ENCODE measurements around the gene COX11. TPM values are rescaled to one million over a fixed set of nuclear protein-coding genes. Genes with fewer than 3 reads are reported as not detected.

Gene COX11
- total and polyA plus RNA-seq, 2 donors (not counting 1 experiment from before 2014, with no cell fraction given), result 33.6 to 62.3 TPM

DNA sequence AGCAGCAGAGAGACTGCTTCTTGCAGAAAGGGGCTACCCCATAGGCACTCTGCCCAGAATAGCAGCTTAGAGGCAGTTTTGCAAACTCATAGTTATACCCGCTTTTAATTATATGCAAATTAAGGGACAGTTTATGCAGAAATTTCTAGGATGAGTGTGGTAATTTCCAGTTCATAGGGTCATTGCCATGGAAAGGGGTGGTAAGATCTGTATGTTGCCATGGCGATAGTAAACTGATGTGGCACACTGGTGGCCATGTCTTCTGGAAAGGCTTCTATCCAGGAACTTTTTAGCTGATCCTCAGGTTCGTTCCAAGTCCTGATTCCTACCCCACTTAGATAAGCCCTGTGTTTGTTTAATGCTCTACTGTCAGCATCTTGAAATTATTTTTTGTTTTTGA lies 6.3 kb upstream of the COX11 start:
- H3K36me3 ChIP-seq (ENCODE audit: control insufficient read depth, insufficient read depth, low read length), result no peaks in the 10 kb centered on the region
- H3K27me3 ChIP-seq (ENCODE audit: control insufficient read depth, insufficient read depth, low read length), result no peaks in the 10 kb centered on the region
- no peak overlapping the region for H3K9ac ChIP-seq (ENCODE audit: insufficient read depth, low read length)
- H3K4me3 ChIP-seq (replicated peaks in 1 of 4; ENCODE audit: control extremely low read depth in 1 of 4, insufficient read depth in 1 of 4, low read depth in 3 of 4, low read length in 4 of 4), result no peak overlapping the region
- H3K27ac ChIP-seq (ENCODE audit: insufficient read depth, low read length), result no peak overlapping the region
- no peaks in the 10 kb centered on the region for H3K79me2 ChIP-seq (ENCODE audit: control insufficient read depth, insufficient read depth, low read length)
- no peak overlapping the region for H2AFZ ChIP-seq (ENCODE audit: low read length)
- H3K4me2 ChIP-seq (ENCODE audit: extremely low read depth, insufficient read depth, low read length), result no peak overlapping the region
- H3K9me3 ChIP-seq (ENCODE audit: control insufficient read depth, insufficient read depth, low read depth, low read length), result no peaks in the 10 kb centered on the region
- H4K20me1 ChIP-seq (ENCODE audit: control insufficient read depth, extremely low read depth, insufficient read depth, low read length), result no peaks in the 10 kb centered on the region
- H3K4me1 ChIP-seq (ENCODE audit: control insufficient read depth, extremely low read depth, insufficient read depth, low read length), result no peaks in the 10 kb centered on the region
- TF ChIP-seq, protein P1, sequence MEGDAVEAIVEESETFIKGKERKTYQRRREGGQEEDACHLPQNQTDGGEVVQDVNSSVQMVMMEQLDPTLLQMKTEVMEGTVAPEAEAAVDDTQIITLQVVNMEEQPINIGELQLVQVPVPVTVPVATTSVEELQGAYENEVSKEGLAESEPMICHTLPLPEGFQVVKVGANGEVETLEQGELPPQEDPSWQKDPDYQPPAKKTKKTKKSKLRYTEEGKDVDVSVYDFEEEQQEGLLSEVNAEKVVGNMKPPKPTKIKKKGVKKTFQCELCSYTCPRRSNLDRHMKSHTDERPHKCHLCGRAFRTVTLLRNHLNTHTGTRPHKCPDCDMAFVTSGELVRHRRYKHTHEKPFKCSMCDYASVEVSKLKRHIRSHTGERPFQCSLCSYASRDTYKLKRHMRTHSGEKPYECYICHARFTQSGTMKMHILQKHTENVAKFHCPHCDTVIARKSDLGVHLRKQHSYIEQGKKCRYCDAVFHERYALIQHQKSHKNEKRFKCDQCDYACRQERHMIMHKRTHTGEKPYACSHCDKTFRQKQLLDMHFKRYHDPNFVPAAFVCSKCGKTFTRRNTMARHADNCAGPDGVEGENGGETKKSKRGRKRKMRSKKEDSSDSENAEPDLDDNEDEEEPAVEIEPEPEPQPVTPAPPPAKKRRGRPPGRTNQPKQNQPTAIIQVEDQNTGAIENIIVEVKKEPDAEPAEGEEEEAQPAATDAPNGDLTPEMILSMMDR (conservative IDR thresholded peaks at IDR 0.05 in 1 of 2, IDR thresholded peaks at IDR 0.05 in 1 of 2; ENCODE audit: low read depth in 1 of 2, low read length in 2 of 2), result no peak
- no peak for TF ChIP-seq EZH2 (IDR thresholded peaks at IDR 0.05; ENCODE audit: low read length, missing control alignments)
- no peak for DNase-seq (ENCODE audit: low read depth in 2 of 2)

DNA sequence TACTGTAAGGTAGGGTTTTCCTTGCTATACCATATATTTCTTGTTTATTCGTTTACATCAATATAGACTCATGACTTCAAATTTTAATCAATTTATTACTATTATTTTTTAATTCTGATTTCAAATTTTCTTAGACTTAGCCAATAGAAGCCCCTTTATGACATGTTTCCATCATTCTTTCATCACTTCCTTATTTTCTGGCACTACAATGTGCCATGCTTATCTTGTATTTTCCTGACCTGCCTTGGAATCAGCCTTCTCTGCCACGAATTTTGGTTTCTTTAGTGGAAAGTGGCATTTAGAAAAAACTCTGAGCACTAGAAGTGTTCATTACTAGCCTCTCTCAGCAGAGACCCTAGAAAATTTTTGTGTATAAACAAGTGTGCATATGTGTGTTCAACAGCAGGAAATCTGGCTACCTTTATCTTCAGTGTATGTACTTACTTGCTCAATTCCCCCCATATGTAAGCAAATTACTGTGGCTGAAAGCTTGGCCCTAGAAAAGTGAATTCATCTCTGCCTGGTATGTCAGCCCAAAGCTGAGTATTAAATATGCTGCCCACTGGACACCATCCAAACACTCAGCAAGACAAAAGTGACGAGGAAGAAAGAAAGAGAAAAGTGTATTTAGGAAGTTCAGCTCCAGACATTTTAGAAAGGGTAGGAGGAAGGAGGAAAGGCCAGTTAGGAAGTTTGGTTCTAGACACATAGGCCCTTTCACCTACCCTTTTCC lies 4.1 kb upstream of the COX11 start:
- Histone ChIP-seq H3K27ac (ENCODE audit: insufficient read depth, low read length) (no peak overlapping the region), H2AFZ (ENCODE audit: low read length) (no peak overlapping the region), H4K20me1 (ENCODE audit: control insufficient read depth, extremely low read depth, insufficient read depth, low read length) (no peaks in the 10 kb centered on the region), H3K9me3 (ENCODE audit: control insufficient read depth, insufficient read depth, low read depth, low read length) (no peaks in the 10 kb centered on the region), H3K4me3 (replicated peaks in 1 of 4; ENCODE audit: control extremely low read depth in 1 of 4, insufficient read depth in 1 of 4, low read depth in 3 of 4, low read length in 4 of 4) (no peak overlapping the region), H3K9ac (ENCODE audit: insufficient read depth, low read length) (no peak overlapping the region), H3K4me1 (ENCODE audit: control insufficient read depth, extremely low read depth, insufficient read depth, low read length) (no peaks in the 10 kb centered on the region), H3K27me3 (ENCODE audit: control insufficient read depth, insufficient read depth, low read length) (no peaks in the 10 kb centered on the region), H3K36me3 (ENCODE audit: control insufficient read depth, insufficient read depth, low read length) (no peaks in the 10 kb centered on the region), H3K79me2 (ENCODE audit: control insufficient read depth, insufficient read depth, low read length) (peaks cover 13% of the 10 kb centered on the region), H3K4me2 (ENCODE audit: extremely low read depth, insufficient read depth, low read length) (no peak overlapping the region)
- TF ChIP-seq, protein P1 (conservative IDR thresholded peaks at IDR 0.05 in 1 of 2, IDR thresholded peaks at IDR 0.05 in 1 of 2; ENCODE audit: low read depth in 1 of 2, low read length in 2 of 2), result no peak
- no peak for TF ChIP-seq EZH2 (IDR thresholded peaks at IDR 0.05; ENCODE audit: low read length, missing control alignments)
- DNase-seq (ENCODE audit: low read depth in 2 of 2), result no peak

DNA sequence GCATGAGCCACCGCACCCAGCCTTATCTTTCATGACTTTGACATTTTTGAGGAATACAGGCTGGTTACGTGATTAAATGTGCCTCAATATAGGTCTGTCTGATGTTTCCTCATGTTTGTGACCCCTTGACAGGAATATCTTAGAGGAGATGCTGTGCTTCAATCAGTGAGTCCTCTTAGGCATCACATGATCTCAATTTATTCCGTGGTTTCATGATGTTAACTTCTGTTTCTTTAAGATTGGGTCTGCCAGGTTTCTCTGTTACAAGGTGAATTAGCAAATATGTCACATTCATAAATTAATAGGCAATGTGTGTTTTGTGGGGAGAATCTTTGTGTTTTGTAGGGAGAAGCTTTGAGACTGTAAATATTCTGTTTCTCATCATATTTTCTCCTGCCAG lies 3.4 kb upstream of the COX11 start:
- no peaks in the 10 kb centered on the region for H3K27me3 ChIP-seq (ENCODE audit: control insufficient read depth, insufficient read depth, low read length)
- DNase-seq (ENCODE audit: low read depth in 2 of 2), result no peak

More for the DNA sequence above, 3.4 kb upstream of the COX11 start:
- no peak overlapping the region for H3K4me3 ChIP-seq (replicated peaks in 1 of 4; ENCODE audit: control extremely low read depth in 1 of 4, insufficient read depth in 1 of 4, low read depth in 3 of 4, low read length in 4 of 4)
- TF ChIP-seq EZH2 (IDR thresholded peaks at IDR 0.05; ENCODE audit: low read length, missing control alignments), result no peak
- TF ChIP-seq, protein P1 (conservative IDR thresholded peaks at IDR 0.05 in 1 of 2, IDR thresholded peaks at IDR 0.05 in 1 of 2; ENCODE audit: low read depth in 1 of 2, low read length in 2 of 2), result no peak
- no peaks in the 10 kb centered on the region for H3K36me3 ChIP-seq (ENCODE audit: control insufficient read depth, insufficient read depth, low read length)
- no peak overlapping the region for H2AFZ ChIP-seq (ENCODE audit: low read length)
- no peaks in the 10 kb centered on the region for H3K9me3 ChIP-seq (ENCODE audit: control insufficient read depth, insufficient read depth, low read depth, low read length)
- H3K9ac ChIP-seq (ENCODE audit: insufficient read depth, low read length), result no peak overlapping the region
- no peak overlapping the region for H3K27ac ChIP-seq (ENCODE audit: insufficient read depth, low read length)
- no peak overlapping the region for H3K4me2 ChIP-seq (ENCODE audit: extremely low read depth, insufficient read depth, low read length)
- H3K79me2 ChIP-seq (ENCODE audit: control insufficient read depth, insufficient read depth, low read length), result peaks cover 18% of the 10 kb centered on the region
- no peaks in the 10 kb centered on the region for H4K20me1 ChIP-seq (ENCODE audit: control insufficient read depth, extremely low read depth, insufficient read depth, low read length)
- H3K4me1 ChIP-seq (ENCODE audit: control insufficient read depth, extremely low read depth, insufficient read depth, low read length), result no peaks in the 10 kb centered on the region

Data from fibroblast of lung (primary cell).